H1 (cell line): ENCODE data around the gene USP12. TPM values are rescaled to one million over a fixed set of nuclear protein-coding genes. Genes with fewer than 3 reads are reported as not detected.
A peak's percentile ranks its signal among the peaks of the same experiment; 100 is the strongest.

Source experiments
- CTCF ChIA-PET: fragments of 300-600 bp; sonication (Branson Sonifier 250); formaldehyde crosslinking; loops from one replicate; lab custom pipeline; 2021; ENCODE audit not compliant: partially characterized antibody; lab: Charles Lee
- POLR2A ChIA-PET: fragments of 300-600 bp; sonication (Branson Sonifier 250); formaldehyde crosslinking; loops from one replicate; lab custom pipeline; 2021; ENCODE audit warnings: inconsistent platforms; ENCODE audit not compliant: partially characterized antibody; lab: Charles Lee
- DNase-seq, 2 experiments: peaks; one replicate each; pipeline versions ENCODE4 v3.0.0 to v3.0.0-alpha.2; 2010 to 2022; ENCODE audit warnings: low spot score in 2 of 2, low read depth in 1 of 2, mixed read lengths in 1 of 2
- FAIRE-seq: peaks from 2 replicates; lab custom pipeline; 2011; peaks lifted over from hg19 to GRCh38; lab: Jason Lieb, UNC
- H2AFZ ChIP-seq: 2 replicates; pipeline ENCODE4 v1.8.1; 2012; ENCODE audit warnings: low read length, inconsistent platforms
- H2AK5ac ChIP-seq: 2 replicates; pipeline ENCODE4 v1.6.1; 2013; ENCODE audit warnings: low read depth, low read length
- H2BK120ac ChIP-seq: replicated peaks from 2 replicates; pipeline ENCODE3; 2013; ENCODE audit warnings: low read depth, low read length, inconsistent platforms
- H2BK12ac ChIP-seq: 2 replicates; pipeline ENCODE4 v1.6.1; 2013; ENCODE audit warnings: low read depth, low read length
- H2BK15ac ChIP-seq: 2 replicates; pipeline ENCODE4 v1.6.1; 2013; ENCODE audit warnings: low read length
- H2BK20ac ChIP-seq: 2 replicates; pipeline ENCODE4 v1.6.1; 2013; ENCODE audit warnings: low read length
- H2BK5ac ChIP-seq: 2 replicates; pipeline ENCODE4 v1.6.1; 2013; ENCODE audit warnings: low read depth, low read length
- H3K14ac ChIP-seq: 2 replicates; pipeline ENCODE4 v1.6.1; 2013; ENCODE audit warnings: inconsistent platforms; ENCODE audit not compliant: insufficient read length
- H3K18ac ChIP-seq: 2 replicates; pipeline ENCODE4 v1.6.1; 2013; ENCODE audit warnings: low read length; ENCODE audit errors: extremely low read depth
- H3K23ac ChIP-seq: 2 replicates; pipeline ENCODE4 v1.6.1; 2013; ENCODE audit warnings: inconsistent platforms; ENCODE audit not compliant: insufficient read length
- H3K23me2 ChIP-seq: 2 replicates; pipeline ENCODE4 v1.6.1; 2013; ENCODE audit warnings: low read depth, low read length
- H3K27ac ChIP-seq: 2 replicates; pipeline ENCODE4 v1.6.1; 2011; ENCODE audit warnings: low read depth, low read length, inconsistent platforms
- H3K27me3 ChIP-seq, 4 experiments: replicated peaks in 1 of 4; 1 replicate in 1 of 4; 2 replicates in 3 of 4; pipeline versions ENCODE4 v1.6.1 to v1.8.1; 2011 to 2013; ENCODE audit warnings: low read length in 3 of 4, mild to moderate bottlenecking in 3 of 4, inconsistent platforms in 2 of 4, mixed read lengths in 2 of 4, moderate library complexity in 1 of 4; ENCODE audit not compliant: control insufficient read depth in 3 of 4, insufficient read depth in 3 of 4; ENCODE audit errors: extremely low read depth in 1 of 4
- H3K36me3 ChIP-seq, 4 experiments: 2 replicates each; pipeline versions ENCODE4 v1.6.1 to v1.8.1; 2011 to 2013; ENCODE audit warnings: mild to moderate bottlenecking in 4 of 4, low read length in 3 of 4, moderate library complexity in 2 of 4, control low read depth in 1 of 4, inconsistent platforms in 1 of 4; ENCODE audit not compliant: insufficient read depth in 4 of 4, control insufficient read depth in 2 of 4
- H3K4ac ChIP-seq: replicated peaks from 2 replicates; pipeline ENCODE3; 2013; ENCODE audit warnings: low read length, low read depth, mixed read lengths, inconsistent platforms; ENCODE audit not compliant: insufficient read length
- H3K4me1 ChIP-seq, 4 experiments: replicated peaks in 1 of 4; 1 replicate in 1 of 4; 2 replicates in 3 of 4; pipeline versions ENCODE4 v1.6.1 to v1.8.1; 2011 to 2013; ENCODE audit warnings: low read length in 3 of 4, inconsistent platforms in 2 of 4, mixed read lengths in 1 of 4; ENCODE audit not compliant: insufficient read depth in 4 of 4, control insufficient read depth in 3 of 4
- H3K4me2 ChIP-seq, 2 experiments: 2 replicates each; pipeline versions ENCODE4 v1.6.1 to v1.8.1; 2011 to 2013; ENCODE audit warnings: low read depth in 2 of 2, low read length in 2 of 2, control low read depth in 1 of 2, inconsistent platforms in 1 of 2, mild to moderate bottlenecking in 1 of 2; ENCODE audit not compliant: insufficient read depth in 1 of 2
- H3K4me3 ChIP-seq, 4 experiments: fragments of 200-600, 300-600 bp in 1 of 4; sonication (generic), shearing (Covaris generic), sonication (Bioruptor Twin) in 1 of 4; 2 replicates each; pipeline versions ENCODE4 v1.5.1 to v1.8.1; 2011 to 2016; ENCODE audit warnings: low read length in 4 of 4, low read depth in 3 of 4, control low read depth in 2 of 4, inconsistent platforms in 2 of 4, mild to moderate bottlenecking in 2 of 4, mixed read lengths in 1 of 4, moderate library complexity in 1 of 4; ENCODE audit not compliant: insufficient read depth in 2 of 4; ENCODE audit errors: extremely low read depth in 1 of 4
- H3K56ac ChIP-seq: replicated peaks from 2 replicates; pipeline ENCODE3; 2013; ENCODE audit warnings: low read depth, mild to moderate bottlenecking, mixed read lengths, low read length, inconsistent platforms; ENCODE audit not compliant: insufficient read length
- H3K79me1 ChIP-seq: 2 replicates; pipeline ENCODE4 v1.6.1; 2013; ENCODE audit warnings: low read depth, low read length, control low read depth
- H3K79me2 ChIP-seq, 2 experiments: 2 replicates each; pipeline versions ENCODE4 v1.6.1 to v1.8.1; 2012 to 2013; ENCODE audit warnings: low read length in 2 of 2, mild to moderate bottlenecking in 2 of 2, inconsistent platforms in 1 of 2; ENCODE audit not compliant: insufficient read depth in 2 of 2, control insufficient read depth in 1 of 2
- H3K9ac ChIP-seq, 4 experiments: replicated peaks in 1 of 4; 1 replicate in 1 of 4; 2 replicates in 3 of 4; pipeline versions ENCODE4 v1.6.1 to v1.8.1; 2011 to 2013; ENCODE audit warnings: low read depth in 3 of 4, low read length in 3 of 4, control low read depth in 2 of 4, mild to moderate bottlenecking in 2 of 4, moderate library complexity in 2 of 4, inconsistent platforms in 1 of 4; ENCODE audit errors: extremely low read depth in 1 of 4
- H3K9me3 ChIP-seq, 2 experiments: 2 replicates each; pipeline versions ENCODE4 v1.6.1 to v1.8.1; 2012 to 2013; ENCODE audit warnings: mild to moderate bottlenecking in 2 of 2, moderate library complexity in 2 of 2, control low read depth in 1 of 2, inconsistent platforms in 1 of 2, low read depth in 1 of 2, low read length in 1 of 2, mixed read lengths in 1 of 2; ENCODE audit not compliant: insufficient read depth in 2 of 2
- H4K20me1 ChIP-seq, 2 experiments: replicated peaks in 1 of 2; 2 replicates each; pipeline versions ENCODE3 to v1.8.1; 2011 to 2013; ENCODE audit warnings: inconsistent platforms in 2 of 2, low read length in 2 of 2, mild to moderate bottlenecking in 1 of 2; ENCODE audit not compliant: insufficient read depth in 2 of 2, control insufficient read depth in 1 of 2
- H4K5ac ChIP-seq: 2 replicates; pipeline ENCODE4 v1.6.1; 2013; ENCODE audit warnings: low read length, low read depth, mixed read lengths, inconsistent platforms; ENCODE audit not compliant: insufficient read length
- H4K8ac ChIP-seq: 2 replicates; pipeline ENCODE4 v1.8.0; 2013; ENCODE audit warnings: mild to moderate bottlenecking, moderate library complexity, low read length, inconsistent platforms; ENCODE audit not compliant: insufficient read depth; ENCODE audit errors: extremely low read depth
- H4K91ac ChIP-seq: replicated peaks from 2 replicates; pipeline ENCODE3; 2013; ENCODE audit warnings: low read length, mixed read lengths, inconsistent platforms; ENCODE audit not compliant: insufficient read length
- BCL11A ChIP-seq, 2 experiments: IDR thresholded peaks; one replicate each; pipeline ENCODE4 v1.6.1; 2011; ENCODE audit warnings: low read depth in 2 of 2, low read length in 2 of 2, mild to moderate bottlenecking in 2 of 2
- CREB1 ChIP-seq: IDR thresholded peaks from 2 replicates; pipeline ENCODE4 v1.6.1; 2012; ENCODE audit warnings: inconsistent platforms
- E2F6 ChIP-seq: IDR thresholded peaks from 2 replicates; pipeline ENCODE4 v1.6.1; 2012; ENCODE audit warnings: inconsistent platforms
- GABPA ChIP-seq: IDR thresholded peaks from 2 replicates; pipeline ENCODE4 v1.6.1; 2011; ENCODE audit warnings: mild to moderate bottlenecking, low read length, moderate library complexity, borderline replicate concordance; ENCODE audit not compliant: insufficient read depth
- JUND ChIP-seq: IDR thresholded peaks from 2 replicates; pipeline ENCODE4 v1.6.1; 2011; ENCODE audit warnings: mild to moderate bottlenecking, improper control_type of control experiment, low read length
- KDM1A ChIP-seq: fragments of 200-600, 300-600 bp; sonication (generic); IDR thresholded peaks from 2 replicates; pipeline ENCODE4 v1.7.1; 2016; ENCODE audit warnings: mild to moderate bottlenecking, low read length, borderline replicate concordance
- MAFK ChIP-seq: IDR thresholded peaks from 2 replicates; pipeline ENCODE4 v1.6.1; 2012; ENCODE audit warnings: low read depth, mild to moderate bottlenecking, improper control_type of control experiment, low read length
- MAX ChIP-seq: IDR thresholded peaks from 2 replicates; pipeline ENCODE4 v1.6.1; 2012; ENCODE audit warnings: inconsistent platforms
- PHF8 ChIP-seq: fragments of 200-600 bp; sonication (generic); conservative IDR thresholded peaks from 2 replicates; pipeline ENCODE4 v1.7.1; 2012; ENCODE audit warnings: low read depth, mild to moderate bottlenecking, inconsistent platforms, low read length, moderate library complexity
- POLR2A ChIP-seq, 2 experiments: IDR thresholded peaks; 1 replicate in 1 of 2; 2 replicates in 1 of 2; pipeline ENCODE4 v1.6.1; 2011; ENCODE audit warnings: low read depth in 2 of 2, low read length in 2 of 2, mild to moderate bottlenecking in 2 of 2; ENCODE audit errors: control extremely low read depth in 1 of 2
- SRF ChIP-seq: IDR thresholded peaks from 2 replicates; pipeline ENCODE4 v1.6.1; 2011; ENCODE audit warnings: mild to moderate bottlenecking, low read depth, low read length, moderate library complexity
- YY1 ChIP-seq: IDR thresholded peaks from 2 replicates; pipeline ENCODE4 v1.6.1; 2011; ENCODE audit warnings: low read depth, mild to moderate bottlenecking, low read length
- WGBS, 2 experiments: shearing (Covaris generic) in 1 of 2; methylation state at CpG; one replicate each; pipeline versions ENCODE4 v1.1.6 to v1.1.7; 2013 to 2015; ENCODE audit warnings: low lambda C conversion rate in 2 of 2, mixed read lengths in 2 of 2, inconsistent platforms in 1 of 2, low coverage in 1 of 2, missing lambda C conversion rate in 1 of 2; ENCODE audit not compliant: insufficient replicate concordance in 2 of 2, insufficient coverage in 1 of 2, insufficient read length in 1 of 2; ENCODE audit errors: extremely low coverage in 1 of 2, missing lambda C conversion rate in 1 of 2; 5-methylcytosine and 5-hydroxymethylcytosine counted together
- polyA plus RNA-seq, 7 experiments: library from polyadenylated mRNA; depleted of rRNA in 3 of 7; stranded (reverse) in 5 of 7; unstranded in 2 of 7; fragments of >200 nt in 5 of 7; fragments of 200-250 nt in 2 of 7; gene quantifications; 1 replicate in 5 of 7; 2 replicates in 1 of 7; 4 replicates in 1 of 7; pipeline versions ENCODE4 v1.2.1 to v1.2.3, GENCODE V29; 2011 to 2013; ENCODE audit warnings: missing spikeins in 2 of 7, mixed read lengths in 2 of 7
- total RNA-seq: library from RNA; stranded (reverse); fragmentation: NEBNext Ultra II Directional; extraction: Animal tissue kit (Norgen Biotek cat#: 25700); gene quantifications from 2 replicates; pipeline ENCODE4 v1.2.1, GENCODE V29; 2021

USP12 gene
- total and polyA plus RNA-seq, 2 of the 8 experiments (the other 6 are each of a cell fraction or from before 2014, with no cell fraction given), result 4.0 to 30.0 TPM

GRCh38 chr13:27041341-27041740 is 130.3 kb downstream of the USP12 start:
- Histone ChIP-seq H3K4me3 (no peak overlapping the region), H3K27me3 (no peaks in the 10 kb centered on the region), H4K20me1 (no peaks in the 10 kb centered on the region), H4K8ac (no peak overlapping the region), H4K91ac (no peak overlapping the region), H3K9me3 (no peaks in the 10 kb centered on the region), H3K79me1 (no peaks in the 10 kb centered on the region), H3K27ac (no peak overlapping the region), H3K56ac (no peak overlapping the region), H3K9ac (no peak overlapping the region), H3K79me2 (no peaks in the 10 kb centered on the region), H3K4me2 (no peak overlapping the region), H2BK15ac (no peak overlapping the region; the same call in 1 of the 2 replicates)
- DNase-seq (no peak), FAIRE-seq (no peak)
- TF ChIP-seq KDM1A, result no peak
- TF ChIP-seq CREB1, result no peak
- no peak for TF ChIP-seq JUND
- TF ChIP-seq SRF, result no peak
- TF ChIP-seq YY1, result no peak
- TF ChIP-seq MAX, result no peak
- no peak for TF ChIP-seq E2F6
- TF ChIP-seq PHF8, result no peak
- TF ChIP-seq MAFK, result no peak
- TF ChIP-seq GABPA, result no peak
- TF ChIP-seq BCL11A (IDR thresholded peaks at IDR 0.05; ENCODE audit: low read depth in 2 of 2, low read length in 2 of 2), result no peak
- no peak for TF ChIP-seq POLR2A (IDR thresholded peaks at IDR 0.05; ENCODE audit: control extremely low read depth in 1 of 2, low read depth in 2 of 2, low read length in 2 of 2)
- TF ChIP-seq, all 59 proteins: peak for 0
- Histone ChIP-seq H2BK20ac (no peak overlapping the region), H2BK5ac (0 out of 2 replicates have a peak overlapping the region, but pooled peaks have one; percentile 16), H3K14ac (no peak overlapping the region), H2BK12ac (peak overlapping the region; percentile 63; the same call in 1 of the 2 replicates), H2BK120ac (no peak overlapping the region), H2AFZ (no peak overlapping the region), H3K23me2 (no peaks in the 10 kb centered on the region), H3K23ac (no peak overlapping the region), H2AK5ac (no peak overlapping the region), H3K4me1 (peaks cover 2 to 10% (median 5%) of the 10 kb centered on the region in 4 experiments; a peak in 5 of 7 replicates), H3K18ac (peak overlapping the region; percentile 32; the same call in 1 of the 2 replicates), H4K5ac (no peak overlapping the region), H3K4ac (no peak overlapping the region), H3K36me3 (no peaks in the 10 kb centered on the region)
- ChIA-PET POLR2A (no interaction called here), CTCF (interaction anchor here (0.6 kb wide), 1 partner anchor 139 kb away, joined by 5 read pairs; no protein-coding TSS in a partner anchor)
- 86% methylated on average over 6 of the region's 6 CpGs; no CpG with 5 or more reads in 1 of the 2 experiments for WGBS, 2 experiments
